PC-9 (cell line): Measurements from ENCODE around the gene PALD1.

ENCODE experiments used
- CTCF ChIP-seq: fragments of 200-600 bp; sonication (generic); conservative IDR thresholded peaks from 2 replicates; pipeline ENCODE4 v1.6.1; 2017; ENCODE audit warnings: mixed run types, antibody characterized with exemption, mild to moderate bottlenecking, moderate library complexity
- EZH2 ChIP-seq: fragments of 200-600 bp; sonication (generic); IDR thresholded peaks from 2 replicates; pipeline ENCODE4 v1.8.0; 2017; ENCODE audit warnings: antibody characterized with exemption, low read depth

DNA sequence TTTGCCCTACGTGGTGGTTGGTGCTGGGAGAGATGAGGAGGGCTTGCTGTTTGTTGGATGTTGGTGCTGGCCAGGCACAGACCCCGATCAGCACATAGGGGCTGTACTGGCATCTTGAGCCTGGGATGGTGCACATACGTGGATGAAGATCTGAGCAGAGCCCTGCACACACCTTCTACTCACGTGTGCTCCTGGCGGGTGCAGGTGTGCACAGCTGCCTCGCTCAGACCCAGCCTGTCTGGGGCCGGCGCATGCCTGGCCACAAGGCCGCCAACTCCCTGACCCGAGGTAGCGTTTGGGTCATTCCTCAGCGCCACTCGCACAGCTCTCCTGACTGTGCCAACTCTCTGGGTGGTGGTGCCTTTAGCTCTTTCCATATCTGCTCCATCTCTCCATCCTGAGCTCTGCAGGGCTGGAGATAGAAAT is 18.6 kb downstream of the PALD1 start:
- TF ChIP-seq CTCF (no peak), EZH2 (no peak)
